Measurements from ENCODE around the gene ERC2.

GRCh38 chr3:55929154-55929869 is 539.0 kb downstream of the ERC2 start:
- no peak for TF ChIP-seq CTCF (IDR thresholded peaks at IDR 0.05)
- no peak for TF ChIP-seq POLR2A (IDR thresholded peaks at IDR 0.05)
